Transverse colon (tissue), 4 donors: ENCODE data around the gene SLC22A4. TPM values are rescaled to one million over a fixed set of nuclear protein-coding genes. Genes with fewer than 3 reads are reported as not detected.

Source experiments
- DNase-seq: peaks from one replicate; pipeline ENCODE4 v3.0.0-alpha.2; 2019
- H3K27ac ChIP-seq, 4 donors: fragments of 200-600 bp; sonication (generic); 2 replicates each; pipeline ENCODE4 v1.5.1; 2016 to 2018; ENCODE audit warnings: inconsistent platforms in 4 of 4
- H3K27me3 ChIP-seq: fragments of 200-600 bp; sonication (generic); 2 replicates; pipeline ENCODE4 v1.5.1; 2017; ENCODE audit warnings: inconsistent platforms
- H3K36me3 ChIP-seq, 4 donors: fragments of 200-600 bp; sonication (generic); 2 replicates each; pipeline ENCODE4 v1.5.1; 2017 to 2019; ENCODE audit warnings: inconsistent platforms in 4 of 4
- H3K4me1 ChIP-seq, 4 donors: fragments of 200-600 bp; sonication (generic); 2 replicates each; pipeline ENCODE4 v1.5.1; 2017 to 2020; ENCODE audit warnings: inconsistent platforms in 4 of 4
- H3K4me3 ChIP-seq, 4 donors: fragments of 200-600 bp; sonication (generic); 1 replicate in 1 of 4; 2 replicates in 3 of 4; pipeline versions ENCODE4 v1.5.1 to v1.6.1; 2017 to 2019; ENCODE audit warnings: inconsistent platforms in 4 of 4
- H3K9me3 ChIP-seq, 2 donors: fragments of 200-600 bp; sonication (generic); 2 replicates each; pipeline ENCODE4 v1.5.1; 2017 to 2019; ENCODE audit warnings: inconsistent platforms in 2 of 2
- CTCF ChIP-seq, 5 experiments: fragments of 200-600 bp in 3 of 5; fragments of 450-650 bp in 2 of 5; sonication (generic) in 3 of 5; IDR thresholded peaks; 1 replicate in 2 of 5; 2 replicates in 3 of 5; pipeline ENCODE4 v1.5.1; 2016 to 2017; ENCODE audit warnings: antibody characterized with exemption in 5 of 5, inconsistent platforms in 3 of 5, mild to moderate bottlenecking in 2 of 5, moderate library complexity in 1 of 5
- EP300 ChIP-seq: sonication (generic); formaldehyde crosslinking; IDR thresholded peaks from one replicate; pipeline ENCODE4 v1.6.1; 2017; ENCODE audit warnings: antibody characterized with exemption, low read depth
- POLR2A ChIP-seq: fragments of 450-650 bp; IDR thresholded peaks from one replicate; pipeline ENCODE4 v1.6.1; 2016; ENCODE audit warnings: antibody characterized with exemption, mild to moderate bottlenecking, moderate library complexity
- POLR2AphosphoS5 ChIP-seq, 3 donors: sonication (generic); formaldehyde crosslinking; IDR thresholded peaks; one replicate each; pipeline ENCODE4 v1.6.1; 2016; ENCODE audit warnings: antibody characterized with exemption in 3 of 3
- WGBS, 2 donors: methylation state at CpG; one replicate each; pipeline ENCODE4 v1.1.5; 2018; ENCODE audit warnings: low coverage in 1 of 2; 5-methylcytosine and 5-hydroxymethylcytosine counted together
- in situ Hi-C, 4 donors: fragments of 200-750 bp; cut with MboI; loops; one replicate each; pipeline versions ENCODE4 v1.15.0 to v1.15.1; 2017; ENCODE audit warnings: low sequenced_read_pairs in 3 of 4, low pct_ligation_motif_present in 1 of 4, low pct_unique_long_range_greater_than_20kb in 1 of 4
- intact Hi-C: fragments of 100-400 bp; cut with DNase I; formaldehyde crosslinking; loops from one replicate; pipeline ENCODE4 v1.15.1; 2023; ENCODE audit warnings: low total_unique reads
- total RNA-seq, 4 donors: library from RNA; depleted of rRNA; stranded (reverse); fragments of >200 nt; gene quantifications; one replicate each; pipeline ENCODE4 v1.1.0, GENCODE V29; 2016

Gene SLC22A4
- total RNA-seq, 4 donors from 2014 or later, result 1.6 to 48.3 (median 14.5) TPM; not detected in 1

- in situ Hi-C loops (no loop called here), intact Hi-C loops (no loop called here)
- no peaks in the 10 kb centered on the region for H3K27me3 ChIP-seq
- no peak overlapping the region for H3K4me3 ChIP-seq
- no peak overlapping the region for H3K27ac ChIP-seq
- no peaks in the 10 kb centered on the region for H3K36me3 ChIP-seq
- peaks cover 3 to 41% (median 19%) of the 10 kb centered on the region in 4 donors for H3K4me1 ChIP-seq
- no peak for TF ChIP-seq EP300
- no peak for TF ChIP-seq CTCF (IDR thresholded peaks at IDR 0.05)
- TF ChIP-seq POLR2A, result no peak
- TF ChIP-seq POLR2AphosphoS5 (IDR thresholded peaks at IDR 0.05), result no peak
- no peaks in the 10 kb centered on the region for H3K9me3 ChIP-seq
- DNase-seq, result no peak
- 91 to 100% methylated on average over 2 to 6 of the region's 6 CpGs for WGBS, 2 donors
Observed at GRCh38 chr5:132303589-132303988, 9.4 kb downstream of the SLC22A4 start.

GRCh38 chr5:132305420-132305819 lies 11.2 kb downstream of the SLC22A4 start:
- H3K36me3 ChIP-seq, result no peaks in the 10 kb centered on the region
- no peaks in the 10 kb centered on the region for H3K9me3 ChIP-seq
- DNase-seq, result no peak
- H3K4me1 ChIP-seq, result peaks cover 3 to 54% (median 23%) of the 10 kb centered on the region in 4 donors
- H3K4me3 ChIP-seq, result no peak overlapping the region
- intact Hi-C loops (no loop called here), in situ Hi-C loops (no loop called here)
- TF ChIP-seq POLR2AphosphoS5 (IDR thresholded peaks at IDR 0.05), result no peak
- TF ChIP-seq POLR2A, result no peak
- no peak for TF ChIP-seq CTCF (IDR thresholded peaks at IDR 0.05)
- no peak for TF ChIP-seq EP300
- no peaks in the 10 kb centered on the region for H3K27me3 ChIP-seq
- H3K27ac ChIP-seq, result no peak overlapping the region
- WGBS, 2 donors, result 85 to 100% methylated on average over 2 of the region's 2 CpGs

- WGBS, 2 donors, result 100% methylated on average over 4 of the region's 4 CpGs; no CpG with 5 or more reads in 1 of the 2 donors
Observed at GRCh38 chr5:132308701-132309100, 14.5 kb downstream of the SLC22A4 start.

GRCh38 chr5:132309679-132310078 lies 15.5 kb downstream of the SLC22A4 start:
- intact Hi-C loops (no loop called here), in situ Hi-C loops (no loop called here)
- peak overlapping the region in 1 of 4 donors; percentile 35 for H3K27ac ChIP-seq
- H3K4me1 ChIP-seq, result peaks cover 0 to 41% (median 13%) of the 10 kb centered on the region in 4 donors
- no peak for DNase-seq
- no peak overlapping the region for H3K4me3 ChIP-seq
- TF ChIP-seq CTCF (IDR thresholded peaks at IDR 0.05) (no peak), POLR2A (no peak), EP300 (no peak), POLR2AphosphoS5 (IDR thresholded peaks at IDR 0.05) (no peak)
- H3K36me3 ChIP-seq, result no peaks in the 10 kb centered on the region
- H3K27me3 ChIP-seq, result no peaks in the 10 kb centered on the region
- no peaks in the 10 kb centered on the region for H3K9me3 ChIP-seq

More at GRCh38 chr5:132308701-132309100, 14.5 kb downstream of the SLC22A4 start:
- Histone ChIP-seq H3K4me1 (peaks cover 0 to 41% (median 13%) of the 10 kb centered on the region in 4 donors), H3K36me3 (no peaks in the 10 kb centered on the region), H3K4me3 (no peak overlapping the region), H3K27ac (peak overlapping the region in 2 of 4 donors; percentile 2 to 68), H3K9me3 (no peaks in the 10 kb centered on the region), H3K27me3 (no peaks in the 10 kb centered on the region)
- in situ Hi-C loops (no loop called here), intact Hi-C loops (no loop called here)
- TF ChIP-seq POLR2A, result no peak
- no peak for DNase-seq

GRCh38 chr5:132310141-132310834 lies 16.1 kb downstream of the SLC22A4 start:
- TF ChIP-seq POLR2AphosphoS5 (IDR thresholded peaks at IDR 0.05), result no peak
- no peak for TF ChIP-seq EP300
- TF ChIP-seq POLR2A, result no peak
- TF ChIP-seq CTCF (IDR thresholded peaks at IDR 0.05), result no peak
- H3K4me1 ChIP-seq, result peaks cover 0 to 41% (median 13%) of the 10 kb centered on the region in 4 donors
- H3K27me3 ChIP-seq, result no peaks in the 10 kb centered on the region
- H3K27ac ChIP-seq, result peak overlapping the region; percentile 5 to 51 (median 27)
- in situ Hi-C loops, result no loop called here
- H3K4me3 ChIP-seq, result no peak overlapping the region
- WGBS, 2 donors, result 46 to 57% methylated on average over 3 to 11 of the region's 11 CpGs
- H3K36me3 ChIP-seq, result no peaks in the 10 kb centered on the region
- peak; percentile 37 for DNase-seq
- intact Hi-C loops, result no loop called here
- H3K9me3 ChIP-seq, result no peaks in the 10 kb centered on the region
